Measurements from ENCODE around the gene ITGA11.

ITGA11 gene

GRCh38 chr15:68375191-68375631 is 56.8 kb downstream of the ITGA11 start:
- H3K27ac ChIP-seq = no peak overlapping the region
- no peak for TF ChIP-seq CTCF (conservative IDR thresholded peaks at IDR 0.05; ENCODE audit: low read depth)
- POLR2A ChIA-PET (ENCODE audit: low non-redundant PET) = no interaction called here
- DNase-seq (ENCODE audit: low spot score) = no peak
- CTCF ChIA-PET = no interaction called here

- peak overlapping the region; percentile 24 for H3K27ac ChIP-seq
- ChIA-PET POLR2A (ENCODE audit: low non-redundant PET) (no interaction called here), CTCF (interaction anchor here (0.5 to 0.6 kb wide), 2 partner anchors 36 to 68 kb away, joined by 3 to 4 read pairs; no protein-coding TSS in a partner anchor)
- TF ChIP-seq CTCF (conservative IDR thresholded peaks at IDR 0.05; ENCODE audit: low read depth) = no peak
- no peak for DNase-seq (ENCODE audit: low spot score)
Observed at GRCh38 chr15:68374168-68374745, 57.7 kb downstream of the ITGA11 start.

- POLR2A ChIA-PET (ENCODE audit: low non-redundant PET) = no interaction called here
- no peak for TF ChIP-seq CTCF (conservative IDR thresholded peaks at IDR 0.05; ENCODE audit: low read depth)
- H3K27ac ChIP-seq = no peak overlapping the region
- CTCF ChIA-PET = interaction anchor here (1.3 kb wide), 1 partner anchor 67 kb away, joined by 3 read pairs; no protein-coding TSS in a partner anchor
- DNase-seq (ENCODE audit: low spot score) = no peak
Observed at GRCh38 chr15:68373028-68373427, 58.9 kb downstream of the ITGA11 start.

GRCh38 chr15:68372291-68372811 is 59.6 kb downstream of the ITGA11 start:
- peak; percentile 41 for DNase-seq (ENCODE audit: low spot score)
- ChIA-PET CTCF (interaction anchor here (1.3 kb wide), 1 partner anchor 66 kb away, joined by 3 read pairs; no protein-coding TSS in a partner anchor), POLR2A (ENCODE audit: low non-redundant PET) (no interaction called here)
- peak; percentile 34 for TF ChIP-seq CTCF (conservative IDR thresholded peaks at IDR 0.05; ENCODE audit: low read depth)
- H3K27ac ChIP-seq = no peak overlapping the region

GRCh38 chr15:68371851-68372250 is 60.1 kb downstream of the ITGA11 start:
- DNase-seq (ENCODE audit: low spot score) = no peak
- no peak overlapping the region for H3K27ac ChIP-seq
- TF ChIP-seq CTCF (conservative IDR thresholded peaks at IDR 0.05; ENCODE audit: low read depth) = no peak
- POLR2A ChIA-PET (ENCODE audit: low non-redundant PET) = no interaction called here
- CTCF ChIA-PET = interaction anchor here (1.3 kb wide), 1 partner anchor 65 kb away, joined by 3 read pairs; no protein-coding TSS in a partner anchor

GRCh38 chr15:68371160-68371559 is 60.8 kb downstream of the ITGA11 start:
- CTCF ChIA-PET = interaction anchor here (0.7 kb wide), 1 partner anchor 1856 kb away, joined by 3 read pairs; no protein-coding TSS in a partner anchor
- POLR2A ChIA-PET (ENCODE audit: low non-redundant PET) = no interaction called here
- DNase-seq (ENCODE audit: low spot score) = no peak
- H3K27ac ChIP-seq = no peak overlapping the region
- TF ChIP-seq CTCF (conservative IDR thresholded peaks at IDR 0.05; ENCODE audit: low read depth) = no peak

Data from RWPE1 (cell line).